Subcutaneous abdominal adipose tissue (tissue), 5 donors: Measurements from ENCODE around the gene CALCOCO2.
"Not testable (repeated sequence)": the region's sequence is repeated elsewhere in the genome, so short reads cannot be mapped to it uniquely, and the experiment has no call there.

Source experiments
- H3K27ac ChIP-seq: one replicate; pipeline ENCODE4 v1.7.0; 2013; ENCODE audit warnings: low read depth, mild to moderate bottlenecking, inconsistent platforms, low read length, moderate library complexity
- H3K27me3 ChIP-seq, 5 donors: one replicate each; pipeline ENCODE4 v1.7.0; 2013; ENCODE audit warnings: low read length in 5 of 5, inconsistent platforms in 1 of 5; ENCODE audit not compliant: control insufficient read depth in 5 of 5, insufficient read depth in 4 of 5
- H3K36me3 ChIP-seq, 5 donors: one replicate each; pipeline ENCODE4 v1.7.0; 2013; ENCODE audit warnings: low read length in 5 of 5; ENCODE audit not compliant: control insufficient read depth in 5 of 5, insufficient read depth in 5 of 5
- H3K4me1 ChIP-seq, 5 donors: one replicate each; pipeline ENCODE4 v1.7.0; 2013; ENCODE audit warnings: low read length in 5 of 5, mild to moderate bottlenecking in 3 of 5, moderate library complexity in 1 of 5; ENCODE audit not compliant: control insufficient read depth in 5 of 5, insufficient read depth in 5 of 5
- H3K4me3 ChIP-seq, 5 donors: one replicate each; pipeline ENCODE4 v1.7.0; 2013; ENCODE audit warnings: low read length in 5 of 5, low read depth in 1 of 5
- H3K9ac ChIP-seq, 5 donors: one replicate each; pipeline ENCODE4 v1.7.0; 2013; ENCODE audit warnings: low read length in 5 of 5, mild to moderate bottlenecking in 4 of 5, moderate library complexity in 3 of 5
- H3K9me3 ChIP-seq, 5 donors: one replicate each; pipeline ENCODE4 v1.7.0; 2013; ENCODE audit warnings: low read length in 5 of 5; ENCODE audit not compliant: control insufficient read depth in 5 of 5
- donor health status: healthy.
- donor health status: healthy.
- donor health status: healthy.
- donor health status: healthy.
- donor health status: healthy.

Gene CALCOCO2

GRCh38 chr17:48871551-48872351, 40.9 kb downstream of the CALCOCO2 start:
- Histone ChIP-seq H3K4me1 (peaks cover 0 to 44% (median 20%) of the 10 kb centered on the region in 5 donors), H3K36me3 (peaks cover 0 to 2% (median 0%) of the 10 kb centered on the region in 5 donors), H3K4me3 (no peak overlapping the region), H3K27ac (no peak overlapping the region), H3K9me3 (no peaks in the 10 kb centered on the region), H3K27me3 (no peaks in the 10 kb centered on the region), H3K9ac (no peak overlapping the region)

DNA sequence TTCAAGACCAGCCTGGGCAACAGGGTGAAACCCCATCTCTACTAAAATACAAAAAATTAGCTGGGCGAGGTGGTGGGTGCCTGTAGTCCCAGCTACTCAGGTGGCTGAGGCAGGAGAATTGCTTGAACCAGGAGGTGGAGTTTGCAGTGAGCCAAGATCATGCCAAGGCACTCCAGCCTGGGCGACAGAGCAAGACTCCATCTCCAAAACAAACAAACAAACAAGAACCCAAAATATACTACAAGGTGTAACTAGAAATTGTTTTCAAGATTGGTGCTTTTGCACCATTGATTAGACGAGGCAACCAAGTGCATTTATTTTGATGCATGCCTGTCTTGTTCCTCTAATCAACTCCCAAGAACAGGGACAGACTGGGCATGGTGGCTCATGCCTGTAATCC, 41.6 kb downstream of the CALCOCO2 start:
- H3K4me3 ChIP-seq, H3K9ac ChIP-seq, H3K27ac ChIP-seq, H3K27me3 ChIP-seq, H3K36me3 ChIP-seq, H3K9me3 ChIP-seq: not testable (repeated sequence)
- peaks cover 0 to 44% (median 20%) of the 10 kb centered on the region in 5 donors for H3K4me1 ChIP-seq

DNA sequence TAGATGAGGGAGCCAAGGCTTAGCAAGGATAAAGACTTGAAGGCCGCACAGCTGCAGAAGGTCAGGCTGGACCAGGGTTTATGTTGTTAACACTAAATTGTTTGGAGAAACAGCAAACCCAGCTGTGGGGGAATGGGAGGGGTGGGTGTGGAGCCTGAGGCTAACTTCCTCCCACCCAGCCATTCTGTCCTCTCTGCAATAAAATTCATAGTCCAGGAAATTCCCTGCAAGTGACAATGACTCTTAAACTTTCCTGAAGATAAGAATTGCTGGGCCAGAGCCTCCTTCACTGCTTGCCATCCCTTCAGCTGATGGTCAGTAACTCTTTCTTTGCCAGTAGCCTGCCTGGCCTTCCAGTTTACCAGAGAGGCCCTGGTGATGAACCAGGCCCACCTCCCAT, 42.4 kb downstream of the CALCOCO2 start:
- H3K27ac ChIP-seq: peak overlapping the region; percentile 37
- no peak overlapping the region for H3K9ac ChIP-seq
- no peak overlapping the region for H3K4me3 ChIP-seq
- peaks cover 0 to 44% (median 20%) of the 10 kb centered on the region in 5 donors for H3K4me1 ChIP-seq
- H3K27me3 ChIP-seq: peaks cover 0 to 7% (median 0%) of the 10 kb centered on the region in 5 donors
- H3K9me3 ChIP-seq: no peaks in the 10 kb centered on the region
- peaks cover 0 to 2% (median 0%) of the 10 kb centered on the region in 5 donors for H3K36me3 ChIP-seq

GRCh38 chr17:48873696-48874443, 43.0 kb downstream of the CALCOCO2 start:
- peak overlapping the region; percentile 37 for H3K27ac ChIP-seq
- H3K27me3 ChIP-seq: peaks cover 0 to 7% (median 0%) of the 10 kb centered on the region in 5 donors
- H3K9me3 ChIP-seq: no peaks in the 10 kb centered on the region
- H3K4me3 ChIP-seq: no peak overlapping the region
- peaks cover 0 to 47% (median 20%) of the 10 kb centered on the region in 5 donors for H3K4me1 ChIP-seq
- no peak overlapping the region for H3K9ac ChIP-seq
- peaks cover 0 to 2% (median 0%) of the 10 kb centered on the region in 5 donors for H3K36me3 ChIP-seq

DNA sequence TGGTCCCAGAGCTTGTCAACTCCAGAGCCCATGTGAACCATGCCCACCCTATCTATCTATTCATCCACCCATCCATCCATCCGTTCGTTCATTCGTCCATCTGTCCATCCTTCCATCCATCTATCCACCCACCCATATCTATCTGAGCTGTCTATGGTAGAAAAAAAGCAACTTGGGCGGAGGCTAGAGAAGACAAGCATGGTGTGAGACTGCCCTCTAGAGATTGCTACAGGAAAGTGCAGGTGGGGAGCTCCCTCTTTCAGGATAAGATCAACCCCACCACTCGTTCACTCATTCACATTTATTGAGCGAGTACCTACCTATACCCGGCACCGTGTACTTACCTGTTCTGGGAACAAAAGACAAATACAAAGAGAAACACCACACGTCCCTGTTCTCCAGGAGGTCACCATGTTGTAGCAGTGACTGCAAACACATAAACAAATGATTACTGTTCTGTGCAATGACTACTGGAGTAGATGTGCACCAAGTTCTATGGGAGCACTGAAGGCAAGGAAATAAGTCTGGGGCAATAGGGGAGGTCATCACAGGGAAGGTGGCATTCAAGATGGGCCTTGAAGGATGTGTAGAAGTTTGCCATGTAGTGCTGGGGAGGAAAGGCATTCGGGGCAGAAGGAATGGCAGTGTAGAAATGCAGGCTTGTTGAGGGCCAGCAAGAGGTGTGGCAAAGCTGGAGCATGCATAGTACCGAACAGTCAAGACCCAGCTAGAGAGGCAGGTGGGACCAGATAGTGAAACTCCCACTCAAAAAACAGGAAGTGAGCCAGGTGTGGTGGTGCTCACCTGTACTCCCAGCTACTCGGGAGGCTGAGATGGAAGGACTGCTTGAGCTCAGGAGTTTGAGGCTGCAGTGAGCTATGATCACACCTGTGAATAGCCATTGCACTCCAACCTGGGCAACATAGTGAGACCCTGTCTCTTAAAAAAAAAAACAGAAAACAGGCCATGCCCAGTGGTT, 48.4 kb downstream of the CALCOCO2 start:
- peaks cover 0 to 7% (median 2%) of the 10 kb centered on the region in 5 donors for H3K27me3 ChIP-seq
- no peaks in the 10 kb centered on the region for H3K9me3 ChIP-seq
- peaks cover 0 to 4% (median 0%) of the 10 kb centered on the region in 5 donors for H3K4me1 ChIP-seq
- H3K9ac ChIP-seq: no peak overlapping the region
- H3K4me3 ChIP-seq: no peak overlapping the region
- H3K36me3 ChIP-seq: no peaks in the 10 kb centered on the region
- no peak overlapping the region for H3K27ac ChIP-seq

GRCh38 chr17:48882272-48882671, 51.4 kb downstream of the CALCOCO2 start:
- peaks cover 0 to 4% (median 0%) of the 10 kb centered on the region in 5 donors for H3K4me1 ChIP-seq
- H3K36me3 ChIP-seq: no peaks in the 10 kb centered on the region
- no peak overlapping the region for H3K27ac ChIP-seq
- no peak overlapping the region for H3K4me3 ChIP-seq
- H3K27me3 ChIP-seq: peaks cover 0 to 7% (median 2%) of the 10 kb centered on the region in 5 donors
- H3K9me3 ChIP-seq: no peaks in the 10 kb centered on the region
- no peak overlapping the region for H3K9ac ChIP-seq

- no peaks in the 10 kb centered on the region for H3K36me3 ChIP-seq
- H3K9me3 ChIP-seq: no peaks in the 10 kb centered on the region
- H3K4me3 ChIP-seq: no peak overlapping the region
- peaks cover 0 to 4% (median 0%) of the 10 kb centered on the region in 5 donors for H3K4me1 ChIP-seq
- H3K27me3 ChIP-seq: peaks cover 0 to 3% (median 2%) of the 10 kb centered on the region in 5 donors
- H3K27ac ChIP-seq: no peak overlapping the region
- no peak overlapping the region for H3K9ac ChIP-seq
Measured at GRCh38 chr17:48883171-48883570, 52.3 kb downstream of the CALCOCO2 start.

GRCh38 chr17:48890086-48890485, 59.3 kb downstream of the CALCOCO2 start:
- Histone ChIP-seq H3K9ac (no peak overlapping the region), H3K4me1 (peaks cover 6 to 24% (median 23%) of the 10 kb centered on the region in 5 donors), H3K4me3 (no peak overlapping the region), H3K27ac (no peak overlapping the region), H3K27me3 (peaks cover 0 to 5% (median 0%) of the 10 kb centered on the region in 5 donors), H3K9me3 (no peaks in the 10 kb centered on the region), H3K36me3 (peaks cover 0 to 7% (median 2%) of the 10 kb centered on the region in 5 donors)

GRCh38 chr17:48892940-48893645, 62.3 kb downstream of the CALCOCO2 start:
- Histone ChIP-seq H3K9ac (peak overlapping the region; percentile 48 to 93 (median 85)), H3K4me3 (peak overlapping the region; percentile 85 to 94 (median 89)), H3K27ac (peak overlapping the region; percentile 76), H3K9me3 (no peaks in the 10 kb centered on the region), H3K27me3 (peaks cover 0 to 5% (median 0%) of the 10 kb centered on the region in 5 donors), H3K4me1 (peaks cover 6 to 24% (median 23%) of the 10 kb centered on the region in 5 donors), H3K36me3 (peaks cover 7 to 34% (median 14%) of the 10 kb centered on the region in 5 donors)
